Activated CD4-positive, alpha-beta T cell treated with anti-CD3 and anti-CD28 coated beads, Interleukin-2, amount 50 U/mL, for 48 hours (primary cell): ENCODE measurements around the gene FAM237B.

ENCODE experiments used
- DNase-seq, 2 experiments: peaks; one replicate each; pipeline ENCODE4 v3.0.0-alpha.2; 2020

FAM237B gene

GRCh38 chr7:90290244-90291113 lies 30.6 kb downstream of the FAM237B start:
- no peak for DNase-seq

- no peak for DNase-seq
Measured at GRCh38 chr7:90288154-90288553, 33.0 kb downstream of the FAM237B start.

- DNase-seq, result no peak
Measured at GRCh38 chr7:90276033-90276728, 44.9 kb downstream of the FAM237B start.

- no peak for DNase-seq
Measured at GRCh38 chr7:90274161-90274560, 46.9 kb downstream of the FAM237B start.

GRCh38 chr7:90272242-90272641 lies 48.9 kb downstream of the FAM237B start:
- no peak for DNase-seq

- DNase-seq, result no peak
Measured at GRCh38 chr7:90271753-90272152, 49.4 kb downstream of the FAM237B start.

- no peak for DNase-seq
Measured at GRCh38 chr7:90270431-90271178, 50.5 kb downstream of the FAM237B start.

- DNase-seq, result no peak
Measured at GRCh38 chr7:90269163-90269562, 51.9 kb downstream of the FAM237B start.

GRCh38 chr7:90267263-90267858 lies 53.7 kb downstream of the FAM237B start:
- no peak for DNase-seq

GRCh38 chr7:90266808-90267207 lies 54.3 kb downstream of the FAM237B start:
- no peak for DNase-seq
